IMR-90 (cell line): ENCODE data around the gene ADCK2. TPM values are rescaled to one million over a fixed set of nuclear protein-coding genes. Genes with fewer than 3 reads are reported as not detected.
"Not testable (repeated sequence)": the region's sequence is repeated elsewhere in the genome, so short reads cannot be mapped to it uniquely, and the experiment has no call there.

Source experiments
- ATAC-seq: fragments of 200-7000 bp; cut with Tn5 transposase; 2 replicates; pipeline ENCODE4 v1.9.1; 2020; ENCODE audit warnings: low read depth, mild to moderate bottlenecking, moderate library complexity
- BruUV-seq: library from RNA; stranded (reverse); fragments of 400-500 nt; replicated peaks from 2 replicates; lab custom pipeline; 2021; lab: Mats Ljungman, UMichigan
- CTCF ChIA-PET: fragments of 300-600 bp; formaldehyde crosslinking; extraction: SDS; loops from one replicate; lab custom pipeline; 2021; ENCODE audit warnings: antibody characterized with exemption; lab: Yijun Ruan, JAX
- POLR2A ChIA-PET: fragments of 300-600 bp; sonication (Branson Sonifier 250); formaldehyde crosslinking; loops from one replicate; lab custom pipeline; 2022; ENCODE audit warnings: antibody characterized with exemption; ENCODE audit not compliant: unreplicated experiment; lab: Charles Lee
- DNase-seq: peaks from one replicate; pipeline ENCODE4 v3.0.0; 2013
- H2AFZ ChIP-seq: replicated peaks from 2 replicates; pipeline ENCODE3; 2013; ENCODE audit warnings: low read length, mild to moderate bottlenecking; ENCODE audit not compliant: poor library complexity
- H2AK5ac ChIP-seq: 2 replicates; pipeline ENCODE4 v1.6.1; 2013; ENCODE audit warnings: low read depth, low read length, inconsistent platforms
- H2AK9ac ChIP-seq: replicated peaks from 2 replicates; pipeline ENCODE3; 2013; ENCODE audit warnings: mild to moderate bottlenecking, low read depth, low read length, moderate library complexity; ENCODE audit not compliant: poor library complexity
- H2BK120ac ChIP-seq: 2 replicates; pipeline ENCODE4 v1.6.1; 2013; ENCODE audit warnings: low read depth, low read length, inconsistent platforms
- H2BK15ac ChIP-seq: 3 replicates; pipeline ENCODE4 v1.6.1; 2013; ENCODE audit warnings: low read depth, low read length, inconsistent platforms
- H2BK20ac ChIP-seq: 2 replicates; pipeline ENCODE4 v1.6.1; 2013; ENCODE audit warnings: low read depth, mild to moderate bottlenecking, inconsistent platforms, low read length, moderate library complexity
- H2BK5ac ChIP-seq: 2 replicates; pipeline ENCODE4 v1.6.1; 2013; ENCODE audit warnings: mild to moderate bottlenecking, low read depth, low read length, inconsistent platforms; ENCODE audit not compliant: poor library complexity, severe bottlenecking
- H3K14ac ChIP-seq: replicated peaks from 2 replicates; pipeline ENCODE4 v1.6.1; 2013; ENCODE audit warnings: low read depth, low read length, inconsistent platforms
- H3K18ac ChIP-seq: 2 replicates; pipeline ENCODE4 v1.6.1; 2013; ENCODE audit warnings: low read depth, low read length, control low read depth
- H3K23ac ChIP-seq: 2 replicates; pipeline ENCODE4 v1.6.1; 2013; ENCODE audit warnings: low read depth, low read length, inconsistent platforms
- H3K27ac ChIP-seq: 2 replicates; pipeline ENCODE4 v1.5.1; 2013; ENCODE audit warnings: mild to moderate bottlenecking, control low read depth, low read length; ENCODE audit not compliant: insufficient read depth
- H3K27me3 ChIP-seq: 2 replicates; pipeline ENCODE4 v1.6.1; 2013; ENCODE audit warnings: low read length; ENCODE audit not compliant: control insufficient read depth, insufficient read depth
- H3K36me3 ChIP-seq: 2 replicates; pipeline ENCODE4 v1.6.1; 2013; ENCODE audit warnings: low read length, mixed read lengths; ENCODE audit not compliant: control insufficient read depth, insufficient read depth
- H3K4ac ChIP-seq: 2 replicates; pipeline ENCODE4 v1.6.1; 2013; ENCODE audit warnings: low read depth, low read length, inconsistent platforms
- H3K4me1 ChIP-seq: 2 replicates; pipeline ENCODE4 v1.6.1; 2013; ENCODE audit warnings: low read length, mixed read lengths; ENCODE audit not compliant: control insufficient read depth, insufficient read depth
- H3K4me2 ChIP-seq: 2 replicates; pipeline ENCODE4 v1.6.1; 2013; ENCODE audit warnings: low read depth, mild to moderate bottlenecking, control low read depth, low read length, moderate library complexity
- H3K4me3 ChIP-seq: 2 replicates; pipeline ENCODE4 v1.5.1; 2013; ENCODE audit warnings: low read depth, mild to moderate bottlenecking, control low read depth, low read length, moderate library complexity; ENCODE audit not compliant: insufficient read depth
- H3K56ac ChIP-seq: 2 replicates; pipeline ENCODE4 v1.6.1; 2013; ENCODE audit warnings: low read length, inconsistent platforms; ENCODE audit not compliant: insufficient read depth; ENCODE audit errors: extremely low read depth
- H3K79me1 ChIP-seq, 2 experiments: 2 replicates each; pipeline ENCODE4 v1.6.1; 2013; ENCODE audit warnings: low read length in 2 of 2, inconsistent platforms in 1 of 2, low read depth in 1 of 2
- H3K9ac ChIP-seq: 2 replicates; pipeline ENCODE4 v1.6.1; 2013; ENCODE audit warnings: low read depth, low read length, control low read depth
- H3K9me1 ChIP-seq: 2 replicates; pipeline ENCODE4 v1.6.1; 2013; ENCODE audit warnings: low read length, inconsistent platforms; ENCODE audit not compliant: insufficient read depth
- H3K9me3 ChIP-seq: 2 replicates; pipeline ENCODE4 v1.6.1; 2013; ENCODE audit warnings: low read length; ENCODE audit not compliant: control insufficient read depth, insufficient read depth
- H4K20me1 ChIP-seq: 2 replicates; pipeline ENCODE4 v1.6.1; 2013; ENCODE audit warnings: low read length, inconsistent platforms; ENCODE audit not compliant: insufficient read depth
- H4K5ac ChIP-seq: 2 replicates; pipeline ENCODE4 v1.6.1; 2013; ENCODE audit warnings: mild to moderate bottlenecking, low read depth, low read length, control low read depth
- H4K8ac ChIP-seq, 2 experiments: 2 replicates each; pipeline ENCODE4 v1.6.1; 2013; ENCODE audit warnings: low read depth in 2 of 2, low read length in 2 of 2, control low read depth in 1 of 2, inconsistent platforms in 1 of 2
- H4K91ac ChIP-seq: 2 replicates; pipeline ENCODE4 v1.6.1; 2013; ENCODE audit warnings: low read depth, low read length, inconsistent platforms; ENCODE audit not compliant: insufficient read depth
- whole genome bisulfite sequencing, 2 experiments: methylation state at CpG; one replicate each; pipeline versions ENCODE4 v1.1.5 to v1.1.7; 2013; ENCODE audit warnings: missing lambda C conversion rate in 2 of 2; ENCODE audit not compliant: insufficient read length in 1 of 2; ENCODE audit errors: extremely low coverage in 2 of 2; 5-methylcytosine and 5-hydroxymethylcytosine counted together
- dilution Hi-C: fragments of 300-500 bp; cut with HindIII; formaldehyde crosslinking; loops from one replicate; pipeline ENCODE4 v1.14.3; 2018; ENCODE audit warnings: low sequenced_read_pairs; ENCODE audit not compliant: unreplicated experiment
- in situ Hi-C: fragments of 300-500 bp; cut with MboI; formaldehyde crosslinking; loops from 3 replicates; pipeline ENCODE4 v1.14.3; 2019; ENCODE audit warnings: low sequenced_read_pairs, inconsistent platforms, mixed read lengths
- intact Hi-C: fragments of 100-400 bp; cut with micrococcal nuclease; formaldehyde crosslinking; loops from 2 replicates; pipeline ENCODE4 v1.10.0; 2022
- polyA plus RNA-seq, 3 experiments: library from polyadenylated mRNA; depleted of rRNA; stranded (reverse); fragments of >200 nt; gene quantifications; 2 replicates each; pipeline ENCODE4 v1.2.3, GENCODE V29; 2012; ENCODE audit warnings: low replicate concordance in 1 of 3
- total RNA-seq: library from RNA; depleted of rRNA; stranded (reverse); fragments of >200 nt; gene quantifications from 2 replicates; pipeline ENCODE4 v1.2.3, GENCODE V29; 2012

The ADCK2 gene
- total and polyA plus RNA-seq, 2 of the 4 experiments (the other 2 are of a cell fraction) = 7.1 to 10.0 TPM

DNA sequence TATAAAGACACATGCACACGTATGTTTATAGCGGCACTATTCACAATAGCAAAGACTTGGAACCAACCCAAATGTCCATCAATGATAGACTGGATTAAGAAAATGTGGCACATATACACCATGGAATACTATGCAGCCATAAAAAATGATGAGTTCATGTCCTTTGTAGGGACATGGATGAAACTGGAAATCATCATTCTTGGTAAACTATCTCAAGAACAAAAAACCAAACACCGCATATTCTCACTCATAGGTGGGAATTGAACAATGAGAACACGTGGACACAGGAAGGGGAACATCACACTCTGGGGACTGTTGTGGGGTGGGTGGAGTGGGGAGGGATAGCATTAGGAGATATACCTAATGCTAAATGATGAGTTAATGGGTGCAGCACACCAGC lies 70.5 kb downstream of the ADCK2 start:
- H4K8ac ChIP-seq, H2BK15ac ChIP-seq, H3K27ac ChIP-seq, H3K4me1 ChIP-seq, H3K4me3 ChIP-seq, H4K5ac ChIP-seq, H2AK5ac ChIP-seq, H2BK20ac ChIP-seq, intact Hi-C loops, H3K14ac ChIP-seq, POLR2A ChIA-PET, H3K79me1 ChIP-seq, H3K23ac ChIP-seq, H3K9ac ChIP-seq, H3K36me3 ChIP-seq, H2BK5ac ChIP-seq, H4K91ac ChIP-seq, H3K9me3 ChIP-seq, H3K18ac ChIP-seq, in situ Hi-C loops, H3K4me2 ChIP-seq, H3K27me3 ChIP-seq, H2BK120ac ChIP-seq, dilution Hi-C loops, CTCF ChIA-PET, H2AFZ ChIP-seq, H3K4ac ChIP-seq, DNase-seq, H3K9me1 ChIP-seq, ATAC-seq, H4K20me1 ChIP-seq, H3K56ac ChIP-seq, H2AK9ac ChIP-seq, BruUV-seq: not testable (repeated sequence)
- no CpG with 5 or more reads among the region's 4 CpGs for WGBS, 2 experiments
